ENCODE measurements around the gene SLC51B.
"Not testable (repeated sequence)": the region's sequence is repeated elsewhere in the genome, so short reads cannot be mapped to it uniquely, and the experiment has no call there.

Gene SLC51B

DNA sequence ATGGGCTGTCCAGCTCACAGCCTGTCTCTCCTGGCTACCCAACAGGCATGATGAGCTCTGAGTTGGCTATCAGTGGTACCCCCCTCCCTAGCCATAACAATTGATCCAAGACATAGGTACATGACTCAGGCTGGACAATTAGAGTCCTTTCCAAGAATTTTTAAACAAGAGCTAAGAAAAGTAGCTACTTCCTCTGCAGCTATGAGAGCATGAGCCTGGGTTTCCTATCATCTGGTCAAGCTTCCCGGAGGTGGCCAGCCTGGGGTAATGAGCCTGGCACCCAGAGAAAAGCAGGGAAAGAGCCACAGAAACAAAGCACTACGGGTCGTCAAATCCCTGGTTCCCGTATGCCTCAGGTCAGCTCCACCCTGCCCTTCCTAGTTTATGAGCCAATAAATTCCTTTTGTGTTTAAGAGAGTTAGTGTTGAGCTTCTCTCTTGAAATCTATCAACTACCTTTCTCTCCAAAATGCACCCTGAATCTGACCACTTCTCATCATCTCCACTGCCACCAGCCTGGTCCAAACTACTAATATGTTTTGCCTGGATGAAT lies 2.3 kb upstream of the SLC51B start:
- no peak for DNase-seq

DNA sequence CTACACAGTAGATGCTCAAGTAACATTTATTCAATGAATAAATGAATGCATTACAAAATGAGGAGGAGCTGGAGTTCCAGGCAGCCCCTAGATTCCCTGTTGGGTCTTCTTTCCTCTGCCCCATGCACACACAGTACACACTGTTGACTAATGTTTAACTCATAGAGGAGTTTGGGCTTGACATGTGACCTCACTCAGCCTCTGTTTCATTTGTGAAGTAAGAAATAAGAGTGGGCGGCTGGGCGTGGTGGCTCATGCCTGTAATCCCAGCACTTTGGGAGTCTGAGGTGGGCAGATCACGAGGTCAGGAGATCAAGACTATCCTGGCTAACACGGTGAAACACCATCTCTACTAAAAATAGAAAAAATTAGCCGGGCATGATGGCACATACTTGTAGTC lies 969 bp upstream of the SLC51B start:
- DNase-seq, result not testable (repeated sequence)

DNA sequence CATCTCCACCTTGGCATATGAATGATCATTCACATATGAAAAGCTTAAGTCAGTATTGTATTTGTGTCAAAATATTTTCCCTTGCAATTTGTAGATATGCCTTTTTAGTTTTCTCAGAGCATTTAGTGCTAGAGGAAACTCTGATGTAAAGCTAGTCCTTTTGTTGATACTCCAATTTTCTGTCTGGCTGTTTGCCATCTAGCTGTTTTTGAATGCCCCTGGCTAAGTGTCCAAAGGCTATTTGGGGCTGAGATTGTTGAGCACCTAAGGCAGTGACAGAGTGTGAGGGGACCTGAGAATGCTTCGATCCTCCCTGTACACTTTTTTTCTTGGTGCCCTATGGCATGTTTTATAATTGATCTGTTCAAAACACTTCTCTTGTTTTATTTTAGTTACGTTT lies 3.1 kb downstream of the SLC51B start:
- no peak for DNase-seq

DNA sequence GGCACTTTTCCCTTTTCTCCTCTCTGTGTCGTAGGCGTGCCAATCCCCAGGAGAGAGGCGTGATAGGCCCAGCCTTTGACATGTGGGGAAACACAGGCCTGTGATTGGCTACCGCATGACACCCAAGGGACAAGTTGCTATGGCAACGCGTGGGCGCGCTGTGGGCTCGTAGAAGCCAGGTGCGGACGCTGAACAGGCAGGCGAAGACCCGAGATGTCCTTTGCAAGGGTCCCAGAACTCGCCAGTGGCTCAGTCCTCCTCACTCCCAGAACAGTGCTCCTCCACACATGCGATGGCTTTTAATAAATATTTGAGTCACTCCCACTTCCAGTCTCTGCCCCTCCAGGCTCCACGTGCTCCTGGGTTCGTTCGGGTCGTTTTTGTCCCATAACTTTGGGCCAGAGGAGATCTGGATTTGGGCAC lies 4.2 kb downstream of the SLC51B start:
- peak; percentile 75 for DNase-seq

DNA sequence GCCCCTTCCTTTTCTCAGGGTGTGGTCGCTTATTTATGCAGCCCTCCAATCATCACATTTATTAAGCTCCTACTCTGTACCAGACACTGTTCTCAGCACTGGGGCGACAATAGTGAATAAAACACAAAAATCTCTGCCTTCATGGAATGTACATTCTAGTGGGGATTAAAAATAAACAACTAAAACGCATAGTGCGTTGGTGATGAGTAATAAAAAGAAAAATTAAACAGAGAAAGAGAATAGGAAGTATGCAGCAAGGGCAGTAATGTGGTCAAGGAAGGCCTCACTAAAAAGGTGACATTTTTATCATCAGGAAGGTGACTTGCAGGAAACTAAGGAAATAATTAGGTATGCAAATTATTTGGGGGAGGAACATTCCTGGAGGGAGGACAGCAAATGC lies 5.1 kb downstream of the SLC51B start:
- DNase-seq, result no peak

DNA sequence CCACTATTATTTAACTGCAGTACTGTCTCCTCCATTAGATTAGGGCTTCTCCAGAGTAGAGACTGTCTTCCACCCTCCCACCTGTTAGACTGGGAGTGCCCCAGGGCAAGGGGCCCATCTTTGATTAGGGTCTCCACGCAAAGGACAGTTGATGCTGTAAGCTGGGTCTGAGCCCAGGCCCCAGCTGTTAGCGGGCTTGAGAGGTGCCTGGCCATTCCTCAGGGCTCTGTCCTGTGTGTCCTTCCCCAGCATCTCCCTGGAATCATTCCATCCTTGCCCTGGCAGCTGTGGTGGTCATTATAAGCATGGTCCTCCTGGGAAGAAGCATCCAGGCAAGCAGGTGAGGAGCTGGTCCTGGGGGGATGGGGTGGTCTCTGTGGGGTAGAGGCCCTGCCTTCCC lies 6.1 kb downstream of the SLC51B start:
- no peak for DNase-seq

DNA sequence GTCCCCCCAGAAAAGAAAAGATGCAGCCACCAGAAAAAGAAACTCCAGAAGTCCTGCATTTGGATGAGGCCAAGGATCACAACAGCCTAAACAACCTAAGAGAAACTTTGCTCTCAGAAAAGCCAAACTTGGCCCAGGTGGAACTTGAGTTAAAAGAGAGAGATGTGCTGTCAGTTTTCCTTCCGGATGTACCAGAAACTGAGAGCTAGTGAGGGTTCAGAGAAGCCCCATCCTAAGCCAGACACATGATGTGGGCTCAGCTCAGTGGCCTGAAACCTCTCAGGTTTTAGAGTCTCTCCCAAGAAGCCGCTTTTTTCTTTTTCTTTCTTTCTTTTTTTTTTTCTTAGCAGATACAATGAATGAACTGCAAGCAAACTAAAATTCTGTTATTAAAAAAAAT lies 7.8 kb downstream of the SLC51B start:
- no peak for DNase-seq

DNA sequence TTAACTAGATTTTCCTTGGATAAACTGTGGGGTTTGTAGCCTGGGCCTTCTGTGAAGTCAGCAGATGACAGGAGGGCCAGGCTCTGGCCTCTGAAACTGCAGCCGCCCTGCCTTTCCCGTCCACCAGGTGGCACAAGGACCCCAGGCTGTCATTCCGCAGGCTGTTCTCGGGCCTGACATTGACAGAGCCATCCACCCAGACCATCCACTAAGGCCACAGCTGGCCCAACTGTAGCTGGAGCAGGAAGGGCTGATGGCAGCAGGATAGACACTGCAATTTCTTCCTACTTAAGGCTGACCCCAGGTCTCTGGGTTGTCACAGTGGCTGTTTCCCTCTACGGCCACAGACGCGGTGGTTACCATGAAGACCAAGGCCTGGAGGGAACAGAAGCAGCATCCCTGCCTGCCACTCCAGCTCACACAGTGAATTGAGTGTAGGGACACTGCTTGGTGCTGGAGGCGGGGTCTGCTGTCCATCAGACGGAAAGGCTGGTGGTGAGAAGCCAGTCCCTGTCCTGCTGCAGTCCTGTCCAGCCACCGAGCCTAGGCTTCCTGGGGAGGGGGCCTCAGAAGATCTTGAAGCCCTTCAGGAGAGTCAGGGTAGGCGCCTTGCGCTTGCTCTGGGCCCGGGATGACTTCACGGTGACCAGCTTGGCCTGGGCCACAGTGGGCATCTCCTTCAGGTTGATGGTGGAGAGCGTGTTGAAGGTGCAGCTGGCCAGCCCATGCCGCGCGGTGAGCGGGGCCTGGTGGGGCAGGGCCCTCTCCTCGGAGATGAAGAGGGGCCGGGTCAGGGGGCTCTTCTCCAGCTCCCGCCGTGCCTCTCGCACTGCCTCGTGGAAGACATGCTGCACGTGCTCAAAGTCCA lies 9.4 kb downstream of the SLC51B start:
- DNase-seq, result no peak

DNA sequence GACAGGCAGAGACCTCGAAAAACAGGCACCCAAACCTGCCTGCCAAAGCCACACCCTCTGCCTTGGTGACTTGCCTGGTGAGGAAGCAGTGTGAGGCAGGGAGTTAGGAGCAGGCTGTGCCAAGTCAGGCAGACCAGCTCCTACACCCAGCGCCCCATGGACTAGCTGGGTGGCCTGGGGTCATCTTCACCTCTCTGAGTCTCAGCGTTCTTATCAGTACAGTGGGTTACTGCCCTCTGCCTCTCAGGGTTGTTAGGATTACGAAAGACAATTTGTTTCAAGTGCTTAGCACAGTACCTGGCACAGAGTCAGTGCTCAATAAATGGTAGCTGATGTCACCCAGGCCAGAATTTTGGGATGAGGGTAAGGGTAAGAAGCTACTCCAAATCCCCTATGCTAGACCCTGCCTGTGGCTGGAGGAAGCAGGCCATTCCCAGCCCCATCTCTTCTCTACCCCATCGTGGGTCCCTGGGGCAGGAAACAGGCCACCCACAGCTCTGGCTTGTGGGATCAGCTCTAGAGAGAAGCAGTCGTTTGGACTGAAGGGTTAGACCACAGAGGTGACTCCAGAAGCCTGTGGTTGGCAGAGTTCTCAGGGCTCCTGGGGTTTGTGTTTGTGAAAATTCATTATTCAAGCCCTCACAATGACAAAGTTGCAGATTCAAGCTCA lies 10.1 kb downstream of the SLC51B start:
- no peak for DNase-seq

DNA sequence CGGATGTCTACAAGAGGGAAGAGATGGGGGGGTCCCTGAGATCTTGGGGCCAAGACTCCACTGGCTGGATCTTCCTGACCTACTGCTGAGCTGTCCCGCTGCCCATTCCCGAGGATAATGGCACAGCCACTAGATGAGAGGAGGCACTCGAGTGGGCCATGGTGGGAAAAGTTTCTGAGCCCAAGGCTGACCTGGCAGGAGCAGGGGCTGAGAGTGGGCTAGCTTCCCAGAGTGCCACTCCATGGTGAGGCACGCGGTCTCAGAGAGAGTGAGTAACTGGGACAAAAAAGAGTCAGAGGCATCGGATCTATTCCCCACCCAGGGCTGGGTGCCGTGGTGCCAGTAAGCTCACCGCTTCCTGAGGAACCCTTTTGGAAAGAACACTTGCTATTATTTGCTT lies 10.9 kb downstream of the SLC51B start:
- DNase-seq, result no peak

DNA sequence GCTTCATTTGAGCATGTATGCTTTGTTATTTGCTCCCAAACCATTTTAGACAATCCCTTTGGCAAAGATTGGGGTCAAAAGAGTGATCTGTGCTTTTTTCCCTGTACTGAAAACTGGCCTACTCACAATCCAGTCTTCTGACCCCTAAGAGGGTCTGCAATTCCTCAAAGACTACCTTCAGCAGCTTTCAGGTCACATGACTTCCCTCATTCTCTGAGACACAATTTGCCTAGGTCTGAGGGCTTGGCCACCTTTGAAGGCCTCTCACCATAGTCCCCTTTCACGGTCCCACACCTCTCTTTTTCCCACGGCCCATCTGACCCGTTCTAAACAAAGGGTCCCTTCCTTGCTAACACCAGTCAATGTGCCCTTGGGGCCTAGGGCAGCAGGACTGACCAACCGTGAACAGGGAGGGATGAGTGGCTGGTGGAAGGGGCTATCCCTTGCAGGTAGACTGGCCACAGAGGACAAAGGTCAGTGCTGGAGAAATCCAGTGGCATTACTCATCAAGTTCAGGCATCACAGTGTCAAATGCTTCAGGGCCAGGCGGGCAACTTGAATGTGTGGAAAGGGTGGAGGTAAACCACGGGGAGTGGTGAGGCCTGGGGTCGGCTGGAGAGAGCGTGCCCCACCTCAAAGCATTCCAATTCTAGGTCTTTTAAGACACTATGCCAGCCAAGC lies 11.8 kb downstream of the SLC51B start:
- DNase-seq, result no peak

DNA sequence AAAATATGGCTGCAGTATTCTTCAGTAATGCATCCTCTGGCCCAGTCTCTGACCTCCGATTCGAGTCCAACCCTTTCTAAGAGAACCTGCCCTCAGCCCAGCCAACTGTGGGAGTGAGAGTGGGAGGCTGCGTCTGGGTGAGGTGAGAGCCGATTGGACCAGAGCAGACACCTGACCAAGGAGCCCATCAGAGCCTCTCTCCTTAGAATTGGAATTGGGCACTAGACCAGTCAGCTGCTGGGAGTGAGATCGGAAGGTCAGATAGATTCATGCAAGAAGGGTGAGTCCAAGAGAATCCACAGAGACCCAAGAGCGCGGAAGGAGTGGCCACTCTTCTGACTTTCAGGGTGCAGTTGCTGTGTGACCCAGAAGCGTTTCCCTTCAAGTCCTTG lies 12.4 kb downstream of the SLC51B start:
- no peak for DNase-seq

DNA sequence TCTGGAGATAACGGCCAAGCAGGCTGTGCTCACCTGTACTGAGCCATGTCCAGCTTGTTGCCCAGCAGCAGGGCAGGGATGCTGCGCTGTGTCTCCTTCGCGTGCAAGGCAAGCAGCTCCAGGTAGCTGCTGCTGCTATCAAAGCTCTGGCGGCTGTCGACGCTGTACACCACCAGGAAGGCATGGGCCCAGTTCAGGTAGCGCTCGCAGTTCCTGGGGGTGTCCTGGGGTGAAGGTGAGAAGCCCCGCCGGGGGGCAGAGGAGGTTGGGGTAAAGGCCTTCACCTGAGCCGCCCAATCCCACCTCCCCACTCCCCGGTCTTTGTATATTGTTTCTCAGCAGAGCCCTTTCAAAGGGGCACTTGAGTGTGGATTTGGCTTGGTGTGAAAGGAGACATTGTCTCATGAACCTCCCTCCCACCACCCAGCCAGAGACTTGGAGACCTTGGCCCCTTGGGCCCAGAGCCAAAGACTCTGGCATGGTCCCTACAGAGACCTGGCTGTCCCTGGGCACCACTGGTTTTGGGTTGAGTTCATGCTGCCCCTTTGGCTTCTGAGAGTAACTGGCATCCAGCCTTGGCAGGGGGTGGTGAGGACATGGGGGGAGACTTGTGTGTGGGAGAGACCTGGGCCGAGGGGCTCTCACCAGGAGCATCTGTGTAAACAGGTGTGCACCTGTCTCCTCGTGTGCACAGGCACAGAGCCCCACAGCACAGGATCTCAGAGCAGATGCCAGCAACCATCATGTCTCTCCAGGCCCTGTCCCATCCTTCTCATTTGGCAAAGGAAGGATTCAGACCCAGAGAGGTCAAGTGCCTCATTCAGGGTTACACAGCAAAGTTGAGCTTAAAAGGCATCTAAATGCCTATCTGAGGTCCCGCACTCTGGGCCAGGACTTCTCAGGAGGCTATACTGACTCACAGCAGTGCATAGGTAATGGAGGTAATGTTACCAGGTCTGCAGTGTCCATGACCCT lies 13.5 kb downstream of the SLC51B start:
- DNase-seq, result no peak

DNA sequence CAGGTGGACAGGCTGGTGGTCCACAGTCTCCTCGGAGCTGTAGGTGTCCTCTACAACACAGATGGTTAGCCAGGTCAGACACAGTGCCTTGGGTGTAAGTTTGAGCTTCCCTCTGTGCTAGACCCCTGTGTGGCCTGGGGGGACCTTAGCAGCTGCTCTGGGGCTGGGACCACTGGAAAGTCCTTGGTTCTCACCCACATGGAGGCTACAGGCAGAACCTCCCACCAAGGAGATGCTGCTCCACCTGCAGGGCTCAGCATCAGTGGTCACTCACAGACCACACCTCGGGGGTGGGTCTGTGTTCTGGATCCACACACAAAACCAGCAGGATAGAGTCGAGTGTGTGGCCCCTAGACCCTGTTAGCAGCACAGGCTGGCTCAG lies 14.2 kb downstream of the SLC51B start:
- DNase-seq, result no peak

DNA sequence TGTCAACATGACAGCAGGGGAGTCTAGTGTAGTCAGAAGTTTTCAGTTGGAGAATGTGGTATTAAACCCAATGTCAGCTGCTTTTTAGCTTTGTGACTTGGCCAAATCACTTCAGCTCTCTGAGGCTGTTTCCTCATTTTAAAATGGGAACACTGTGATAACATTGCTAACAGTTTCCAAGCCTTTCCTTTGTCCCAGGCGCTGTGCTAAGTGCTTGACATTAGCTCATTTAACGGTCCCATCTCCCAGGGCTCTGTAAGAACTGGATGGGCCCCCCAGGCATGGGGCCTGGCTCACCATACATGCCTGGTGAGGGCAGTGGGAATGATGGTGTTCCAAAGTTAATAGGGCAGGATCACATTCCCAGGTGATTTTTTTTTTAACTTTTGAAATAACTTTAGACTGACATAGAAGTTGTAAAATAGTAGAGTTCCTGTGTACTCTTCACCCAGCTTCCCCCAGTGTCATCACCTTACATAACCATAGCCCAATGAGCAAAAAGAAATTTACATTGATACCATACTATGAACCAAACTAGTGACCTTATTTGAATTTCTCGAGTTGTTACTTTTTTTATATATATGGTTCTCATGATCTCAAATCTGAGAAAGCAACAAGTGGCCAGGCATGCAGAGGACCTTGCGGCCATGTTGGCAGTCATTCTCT lies 14.9 kb downstream of the SLC51B start:
- DNase-seq, result no peak

DNA sequence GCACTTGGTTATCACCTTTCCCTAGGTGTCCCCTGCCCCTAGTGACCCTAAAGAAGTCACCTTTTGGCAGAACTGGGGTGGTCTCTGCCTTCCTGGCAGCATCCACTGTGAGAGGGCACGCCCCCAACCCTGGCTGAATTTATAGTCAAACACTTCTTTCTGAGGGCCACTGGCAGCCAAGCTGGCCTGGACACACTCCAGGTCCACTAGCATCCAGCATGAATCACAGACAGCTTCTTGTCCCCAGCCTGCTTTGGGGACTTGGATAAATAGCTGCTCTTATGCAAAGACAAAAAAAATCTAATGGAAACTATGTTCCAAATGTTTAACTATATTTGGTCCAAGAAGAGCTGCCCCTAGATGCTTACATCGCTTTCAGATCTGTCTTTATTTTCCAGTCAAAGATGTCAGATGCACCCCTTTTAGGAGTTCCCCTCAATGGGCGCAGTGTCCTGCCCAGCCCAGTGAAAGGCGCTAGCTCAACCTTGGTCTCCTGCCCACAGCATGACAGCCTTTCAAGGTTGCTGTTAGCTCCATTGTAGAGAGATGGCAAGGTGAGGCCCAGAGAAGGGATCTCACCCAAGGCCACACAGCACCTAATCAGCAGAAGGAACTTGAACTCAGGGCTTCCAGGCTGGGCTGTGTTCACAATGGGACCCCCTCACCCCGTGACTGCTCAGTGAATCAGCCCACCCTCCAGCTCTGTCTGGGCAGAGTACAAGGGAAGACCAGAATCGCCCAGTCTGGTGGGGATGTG lies 15.6 kb downstream of the SLC51B start:
- no peak for DNase-seq

DNA sequence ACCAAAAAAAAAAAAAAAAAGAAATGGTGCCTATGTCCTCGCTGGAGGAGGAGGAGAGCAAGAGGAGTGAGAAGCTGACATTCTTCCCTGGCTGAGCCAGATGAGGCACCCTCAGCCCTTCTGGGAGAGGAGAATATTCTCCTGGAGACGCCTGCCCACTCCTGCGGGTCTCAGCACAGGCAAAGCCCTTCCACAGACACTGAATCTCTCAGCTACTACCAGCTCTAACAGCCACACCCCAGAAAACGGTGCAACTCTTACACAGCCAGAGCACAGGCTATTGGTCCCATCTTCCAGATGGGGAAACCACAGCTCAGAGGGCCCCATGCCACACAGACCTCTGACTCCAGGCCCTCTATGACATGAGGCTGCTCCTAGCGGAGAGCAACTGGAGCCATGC lies 16.9 kb downstream of the SLC51B start:
- no peak for DNase-seq

DNA sequence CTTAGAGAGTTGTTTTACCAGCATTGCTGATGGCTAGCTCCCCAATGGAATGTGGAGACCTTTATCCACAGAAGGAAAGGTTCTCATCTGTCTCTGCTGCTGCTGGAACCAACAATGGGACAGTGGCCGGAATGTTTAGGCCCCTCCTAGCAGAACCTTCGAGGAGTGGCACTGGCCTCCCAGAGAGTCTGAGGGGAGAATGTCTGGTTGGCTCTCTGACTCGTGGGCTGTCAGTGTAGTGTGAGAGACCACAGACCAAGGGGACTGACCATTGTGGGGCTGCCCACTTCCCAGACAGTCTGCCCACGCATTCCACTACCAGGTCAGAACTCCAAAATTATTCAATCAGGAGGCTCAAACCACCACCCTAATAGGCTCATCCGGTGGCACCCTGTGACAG lies 17.5 kb downstream of the SLC51B start:
- no peak for DNase-seq

DNA sequence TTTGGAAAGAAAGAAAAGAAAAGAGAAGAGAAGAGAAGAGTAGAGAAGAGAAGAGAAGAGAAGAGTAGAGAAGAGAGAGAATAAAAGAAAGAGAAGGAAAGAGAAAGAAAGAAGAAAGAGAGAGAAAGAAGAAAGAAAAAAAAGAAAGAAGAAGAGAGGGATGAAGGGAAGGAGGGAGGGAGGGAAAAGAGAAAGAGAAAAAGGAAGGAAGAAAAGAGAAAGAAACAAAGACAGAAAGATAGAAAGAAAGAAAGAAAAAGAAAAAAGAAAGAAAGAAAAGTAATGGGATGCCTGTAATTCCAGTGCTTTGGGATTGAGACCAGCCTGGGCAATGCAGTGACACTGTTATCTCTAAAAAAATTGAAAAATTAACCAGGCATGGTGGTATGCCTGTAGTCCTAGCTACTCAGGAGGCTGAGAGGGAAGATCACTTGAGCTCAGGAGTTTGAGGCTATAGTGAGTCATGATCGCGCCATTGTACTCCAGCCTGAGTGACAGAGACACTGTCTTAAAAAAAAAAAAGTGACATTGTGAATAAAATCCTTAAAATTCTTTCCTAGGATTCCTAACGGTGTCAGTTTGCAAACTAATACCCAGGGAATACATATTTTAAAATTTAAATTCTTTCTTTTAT lies 20.9 kb downstream of the SLC51B start:
- DNase-seq, result no peak

DNA sequence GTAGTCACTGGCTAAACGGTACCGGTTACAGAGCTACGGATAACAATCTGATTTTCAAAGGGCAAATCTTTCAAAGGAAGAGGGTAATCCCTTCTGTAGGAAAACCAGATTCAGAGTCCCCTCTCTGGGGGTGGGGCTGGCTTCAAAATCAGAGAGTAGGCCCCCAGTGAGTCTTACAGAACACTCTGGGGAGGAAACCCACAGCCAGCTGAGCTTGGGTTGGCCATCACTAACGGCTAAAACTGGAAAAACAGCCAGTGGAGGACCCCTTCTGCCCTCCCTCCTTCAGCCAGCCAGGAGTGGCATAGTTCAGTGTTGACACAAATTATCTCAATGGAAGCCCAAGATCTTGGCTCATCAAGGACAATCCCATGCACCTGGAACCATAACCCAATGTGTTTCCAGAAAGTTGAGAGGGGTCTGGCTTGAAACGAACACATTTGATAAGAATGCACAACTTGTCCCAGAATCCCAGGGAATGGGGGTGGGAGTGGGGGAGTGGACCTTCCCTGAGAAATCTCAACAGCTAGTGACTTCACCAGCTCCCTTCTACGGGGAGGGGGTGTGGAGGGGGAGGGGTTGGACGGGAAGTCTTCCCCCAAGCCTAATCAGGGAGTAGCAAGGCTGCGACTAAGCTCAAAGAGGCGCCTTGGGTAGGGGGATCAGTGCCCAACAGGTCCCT lies 21.6 kb downstream of the SLC51B start:
- DNase-seq, result no peak

All from NCI-H1048 (cell line).